Measurements from ENCODE around the gene TOM1L1. TPM values are rescaled to one million over a fixed set of nuclear protein-coding genes. Genes with fewer than 3 reads are reported as not detected.
A peak's percentile ranks its signal among the peaks of the same experiment; 100 is the strongest.
"Not testable (repeated sequence)": the region's sequence is repeated elsewhere in the genome, so short reads cannot be mapped to it uniquely, and the experiment has no call there.

Gene TOM1L1
- total RNA-seq: 1 to 10 TPM; 4.2 to 4.7 TPM
- long read RNA-seq, donor 1, partial matches to known transcripts: 0 of 14 reads
- long read RNA-seq, donor 1, other reads (novel, unspliced or antisense): 14 of 14 reads
- long read RNA-seq, donor 2, partial matches to known transcripts: 2 of 13 reads
- long read RNA-seq, donor 2, other reads (novel, unspliced or antisense): 10 of 13 reads

- peak; percentile 85 for DNase-seq (ENCODE audit: low spot score)
- intact Hi-C loops (cut with DNase I): no loop called here
These were observed at the start of gene TOM1L1 for GRCh38 chr17:54900457-54901229. Gene TOM1L1 (plus strand): TSS chr17:54900852. CDS start chr17:54900866, 14 bp downstream.

GRCh38 chr17:54859187-54859586 lies 41.5 kb upstream of the TOM1L1 start:
- DNase-seq (ENCODE audit: low spot score): no peak
- intact Hi-C loops (cut with DNase I): no loop called here

- intact Hi-C loops (cut with DNase I): no loop called here
- DNase-seq (ENCODE audit: low spot score): no peak
These were observed 39.8 kb upstream of the TOM1L1 start for GRCh38 chr17:54860617-54861470.

GRCh38 chr17:54861471-54861983 lies 39.1 kb upstream of the TOM1L1 start:
- intact Hi-C loops (cut with DNase I): no loop called here
- no peak for DNase-seq (ENCODE audit: low spot score)

- intact Hi-C loops (cut with DNase I): no loop called here
- no peak for DNase-seq (ENCODE audit: low spot score)
These were observed 37.5 kb upstream of the TOM1L1 start for GRCh38 chr17:54863176-54863575.

- no peak for DNase-seq (ENCODE audit: low spot score)
- intact Hi-C loops (cut with DNase I): no loop called here
These were observed 36.6 kb upstream of the TOM1L1 start for GRCh38 chr17:54864070-54864469.

- intact Hi-C loops (cut with DNase I): no loop called here
- no peak for DNase-seq (ENCODE audit: low spot score)
These were observed 35.9 kb upstream of the TOM1L1 start for GRCh38 chr17:54864636-54865356.

- intact Hi-C loops (cut with DNase I): no loop called here
- no peak for DNase-seq (ENCODE audit: low spot score)
These were observed 33.0 kb upstream of the TOM1L1 start for GRCh38 chr17:54867634-54868033.

- DNase-seq (ENCODE audit: low spot score): no peak
- intact Hi-C loops (cut with DNase I): no loop called here
These were observed 29.9 kb upstream of the TOM1L1 start for GRCh38 chr17:54870671-54871175.

- intact Hi-C loops (cut with DNase I): not testable (repeated sequence)
These were observed 24.7 kb upstream of the TOM1L1 start for GRCh38 chr17:54875906-54876305.

GRCh38 chr17:54876656-54877195 lies 23.9 kb upstream of the TOM1L1 start:
- DNase-seq (ENCODE audit: low spot score): no peak
- intact Hi-C loops (cut with DNase I): no loop called here

More at GRCh38 chr17:54875906-54876305, 24.7 kb upstream of the TOM1L1 start:
- not testable (repeated sequence) for DNase-seq (ENCODE audit: low spot score)

GRCh38 chr17:54881255-54881972 lies 19.2 kb upstream of the TOM1L1 start:
- intact Hi-C loops (cut with DNase I): no loop called here
- DNase-seq (ENCODE audit: low spot score): no peak

- intact Hi-C loops (cut with DNase I): no loop called here
- DNase-seq (ENCODE audit: low spot score): no peak
These were observed 18.3 kb upstream of the TOM1L1 start for GRCh38 chr17:54882371-54882770.

GRCh38 chr17:54882950-54883349 lies 17.7 kb upstream of the TOM1L1 start:
- intact Hi-C loops (cut with DNase I): no loop called here
- DNase-seq (ENCODE audit: low spot score): no peak

- no peak for DNase-seq (ENCODE audit: low spot score)
- intact Hi-C loops (cut with DNase I): no loop called here
These were observed 16.7 kb upstream of the TOM1L1 start for GRCh38 chr17:54883939-54884338.

GRCh38 chr17:54887787-54888186 lies 12.9 kb upstream of the TOM1L1 start:
- no peak for DNase-seq (ENCODE audit: low spot score)
- intact Hi-C loops (cut with DNase I): no loop called here

- intact Hi-C loops (cut with DNase I): no loop called here
These were observed 12.4 kb upstream of the TOM1L1 start for GRCh38 chr17:54888254-54888653.

GRCh38 chr17:54888981-54889380 lies 11.7 kb upstream of the TOM1L1 start:
- intact Hi-C loops (cut with DNase I): no loop called here
- DNase-seq (ENCODE audit: low spot score): no peak

More at GRCh38 chr17:54888254-54888653, 12.4 kb upstream of the TOM1L1 start:
- no peak for DNase-seq (ENCODE audit: low spot score)

All from posterior vena cava (tissue), 2 donors.